Measurements from ENCODE around the gene AFDN. TPM values are rescaled to one million over a fixed set of nuclear protein-coding genes. Genes with fewer than 3 reads are reported as not detected.
"Not testable (repeated sequence)": the region's sequence is repeated elsewhere in the genome, so short reads cannot be mapped to it uniquely, and the experiment has no call there.

Gene AFDN
- total RNA-seq, 1 experiment from 2014 or later, result 11.9 TPM

GRCh38 chr6:167960579-167960978 is 133.9 kb downstream of the AFDN start:
- DNase-seq (ENCODE audit: low spot score), result no peak
- in situ Hi-C loops (cut with HindIII; ENCODE audit: low sequenced_read_pairs), result no loop called here

- in situ Hi-C loops (cut with HindIII; ENCODE audit: low sequenced_read_pairs), result no loop called here
- DNase-seq (ENCODE audit: low spot score), result no peak
These were observed 136.0 kb downstream of the AFDN start for GRCh38 chr6:167962711-167963110.

GRCh38 chr6:167963589-167964057 is 136.9 kb downstream of the AFDN start:
- peak; percentile 50 for DNase-seq (ENCODE audit: low spot score)
- in situ Hi-C loops (cut with HindIII; ENCODE audit: low sequenced_read_pairs), result no loop called here

GRCh38 chr6:167965592-167966539 is 139.2 kb downstream of the AFDN start:
- in situ Hi-C loops (cut with HindIII; ENCODE audit: low sequenced_read_pairs), result no loop called here

GRCh38 chr6:167966540-167966905 is 139.8 kb downstream of the AFDN start:
- in situ Hi-C loops (cut with HindIII; ENCODE audit: low sequenced_read_pairs), result no loop called here
- DNase-seq (ENCODE audit: low spot score), result no peak

More at GRCh38 chr6:167965592-167966539, 139.2 kb downstream of the AFDN start:
- DNase-seq (ENCODE audit: low spot score), result no peak

- in situ Hi-C loops (cut with HindIII; ENCODE audit: low sequenced_read_pairs), result no loop called here
- DNase-seq (ENCODE audit: low spot score), result no peak
These were observed 141.4 kb downstream of the AFDN start for GRCh38 chr6:167968091-167968490.

- DNase-seq (ENCODE audit: low spot score), result peak; percentile 24
- in situ Hi-C loops (cut with HindIII; ENCODE audit: low sequenced_read_pairs), result no loop called here
These were observed 143.5 kb downstream of the AFDN start for GRCh38 chr6:167970230-167970629.

GRCh38 chr6:167972193-167972592 is 145.5 kb downstream of the AFDN start:
- no peak for DNase-seq (ENCODE audit: low spot score)
- in situ Hi-C loops (cut with HindIII; ENCODE audit: low sequenced_read_pairs), result no loop called here

GRCh38 chr6:167973148-167973885 is 146.6 kb downstream of the AFDN start:
- in situ Hi-C loops (cut with HindIII; ENCODE audit: low sequenced_read_pairs), result no loop called here
- peak; percentile 13 for DNase-seq (ENCODE audit: low spot score)

- in situ Hi-C loops (cut with HindIII; ENCODE audit: low sequenced_read_pairs), result no loop called here
- DNase-seq (ENCODE audit: low spot score), result no peak
These were observed 148.1 kb downstream of the AFDN start for GRCh38 chr6:167974640-167975344.

GRCh38 chr6:167975458-167975857 is 148.7 kb downstream of the AFDN start:
- no peak for DNase-seq (ENCODE audit: low spot score)
- in situ Hi-C loops (cut with HindIII; ENCODE audit: low sequenced_read_pairs), result no loop called here

- in situ Hi-C loops (cut with HindIII; ENCODE audit: low sequenced_read_pairs); DNase-seq (ENCODE audit: low spot score): not testable (repeated sequence)
These were observed 149.5 kb downstream of the AFDN start for GRCh38 chr6:167976116-167976657.

- no peak for DNase-seq (ENCODE audit: low spot score)
- in situ Hi-C loops (cut with HindIII; ENCODE audit: low sequenced_read_pairs), result no loop called here
These were observed 150.0 kb downstream of the AFDN start for GRCh38 chr6:167976708-167977107.

GRCh38 chr6:167977717-167978467 is 151.2 kb downstream of the AFDN start:
- in situ Hi-C loops (cut with HindIII; ENCODE audit: low sequenced_read_pairs), result no loop called here

GRCh38 chr6:167978607-167979006 is 151.9 kb downstream of the AFDN start:
- no peak for DNase-seq (ENCODE audit: low spot score)
- in situ Hi-C loops (cut with HindIII; ENCODE audit: low sequenced_read_pairs), result no loop called here

More at GRCh38 chr6:167977717-167978467, 151.2 kb downstream of the AFDN start:
- no peak for DNase-seq (ENCODE audit: low spot score)

GRCh38 chr6:167979436-167980139 is 152.9 kb downstream of the AFDN start:
- no peak for DNase-seq (ENCODE audit: low spot score)
- in situ Hi-C loops (cut with HindIII; ENCODE audit: low sequenced_read_pairs), result no loop called here

GRCh38 chr6:167980911-167981580 is 154.3 kb downstream of the AFDN start:
- in situ Hi-C loops (cut with HindIII; ENCODE audit: low sequenced_read_pairs), result no loop called here

More at GRCh38 chr6:167980911-167981580, 154.3 kb downstream of the AFDN start:
- DNase-seq (ENCODE audit: low spot score), result no peak

All from G401 (cell line).